Thyroid gland (tissue), 4 donors: ENCODE data around the gene RSBN1. TPM values are rescaled to one million over a fixed set of nuclear protein-coding genes. Genes with fewer than 3 reads are reported as not detected.

Experiments used
- DNase-seq, 2 donors: peaks; one replicate each; pipeline ENCODE4 v3.0.0-alpha.2; 2019
- H3K27ac ChIP-seq, 3 donors: fragments of 200-600 bp; sonication (generic); 1 replicate in 2 of 3; 2 replicates in 1 of 3; pipeline ENCODE4 v1.5.1; 2016 to 2019; ENCODE audit warnings: mild to moderate bottlenecking in 1 of 3, moderate library complexity in 1 of 3
- H3K27me3 ChIP-seq: fragments of 200-600 bp; sonication (generic); one replicate; pipeline ENCODE4 v1.5.1; 2019
- H3K36me3 ChIP-seq, 2 donors: fragments of 200-600 bp; sonication (generic); one replicate each; pipeline ENCODE4 v1.5.1; 2016 to 2019
- H3K4me1 ChIP-seq, 2 donors: fragments of 200-600 bp; sonication (generic); one replicate each; pipeline ENCODE4 v1.5.1; 2017 to 2019
- H3K4me3 ChIP-seq, 3 donors: fragments of 200-600 bp; sonication (generic); replicated peaks in 1 of 3; 1 replicate in 2 of 3; 2 replicates in 1 of 3; pipeline ENCODE4 v1.5.1; 2016; ENCODE audit warnings: mild to moderate bottlenecking in 1 of 3
- H3K9me3 ChIP-seq: fragments of 200-600 bp; sonication (generic); one replicate; pipeline ENCODE4 v1.5.1; 2017
- CTCF ChIP-seq, 6 experiments: fragments of 200-600 bp in 3 of 6; fragments of 450-650 bp in 3 of 6; sonication (generic) in 3 of 6; IDR thresholded peaks; one replicate each; pipeline ENCODE4 v1.5.1; 2016 to 2019; ENCODE audit warnings: antibody characterized with exemption in 6 of 6, mild to moderate bottlenecking in 2 of 6, inconsistent platforms in 1 of 6, moderate library complexity in 1 of 6
- POLR2A ChIP-seq, 2 donors: fragments of 450-650 bp; IDR thresholded peaks; one replicate each; pipeline ENCODE4 v1.6.1; 2017; ENCODE audit warnings: antibody characterized with exemption in 2 of 2, mild to moderate bottlenecking in 2 of 2, moderate library complexity in 1 of 2
- WGBS, 2 donors: methylation state at CpG; one replicate each; pipeline ENCODE4 v1.1.5; 2017; 5-methylcytosine and 5-hydroxymethylcytosine counted together
- intact Hi-C: fragments of 100-400 bp; cut with DNase I; formaldehyde crosslinking; loops from one replicate; pipeline ENCODE4 v1.15.1; 2023
- total RNA-seq, 4 donors: library from RNA; depleted of rRNA; stranded (reverse); fragments of >200 nt; gene quantifications; one replicate each; pipeline ENCODE4 v1.2.3, GENCODE V29; 2016

The RSBN1 gene
- total RNA-seq, 4 donors from 2014 or later = 23.7 to 31.5 (median 26.8) TPM

GRCh38 chr1:113780374-113781146 is 31.7 kb downstream of the RSBN1 start:
- intact Hi-C loops = no loop called here
- WGBS, 2 donors = 84 to 87% methylated on average over 5 of the region's 5 CpGs
- H3K4me1 ChIP-seq = peaks cover 13 to 14% of the 10 kb centered on the region in 2 donors
- H3K36me3 ChIP-seq = no peaks in the 10 kb centered on the region
- no peaks in the 10 kb centered on the region for H3K27me3 ChIP-seq
- H3K27ac ChIP-seq = no peak overlapping the region
- no peak for DNase-seq
- no peak overlapping the region for H3K4me3 ChIP-seq
- no peaks in the 10 kb centered on the region for H3K9me3 ChIP-seq
- no peak for TF ChIP-seq CTCF (IDR thresholded peaks at IDR 0.05)
- no peak for TF ChIP-seq POLR2A (IDR thresholded peaks at IDR 0.05)

GRCh38 chr1:113779542-113779941 is 32.7 kb downstream of the RSBN1 start:
- no peaks in the 10 kb centered on the region for H3K27me3 ChIP-seq
- intact Hi-C loops = no loop called here
- no peak for DNase-seq
- H3K36me3 ChIP-seq = no peaks in the 10 kb centered on the region
- 86 to 90% methylated on average over 6 of the region's 6 CpGs for WGBS, 2 donors
- H3K4me1 ChIP-seq = peaks cover 9 to 14% of the 10 kb centered on the region in 2 donors
- no peak overlapping the region for H3K4me3 ChIP-seq
- no peaks in the 10 kb centered on the region for H3K9me3 ChIP-seq
- no peak for TF ChIP-seq CTCF (IDR thresholded peaks at IDR 0.05)
- no peak for TF ChIP-seq POLR2A (IDR thresholded peaks at IDR 0.05)
- H3K27ac ChIP-seq = no peak overlapping the region

- Histone ChIP-seq H3K4me1 (peaks cover 0 to 2% of the 10 kb centered on the region in 2 donors), H3K27me3 (no peaks in the 10 kb centered on the region), H3K27ac (no peak overlapping the region), H3K36me3 (no peaks in the 10 kb centered on the region), H3K4me3 (no peak overlapping the region), H3K9me3 (no peaks in the 10 kb centered on the region)
- intact Hi-C loops = no loop called here
- WGBS, 2 donors = 94 to 95% methylated on average over 4 of the region's 4 CpGs
- TF ChIP-seq CTCF (IDR thresholded peaks at IDR 0.05) = no peak
- no peak for TF ChIP-seq POLR2A (IDR thresholded peaks at IDR 0.05)
- DNase-seq = no peak
These were observed 34.7 kb downstream of the RSBN1 start for GRCh38 chr1:113777561-113777960.

GRCh38 chr1:113770031-113770430 is 42.2 kb downstream of the RSBN1 start:
- H3K27ac ChIP-seq = no peak overlapping the region
- no peak for DNase-seq
- WGBS, 2 donors = 87 to 97% methylated on average over 1 of the region's 1 CpG
- H3K27me3 ChIP-seq = no peaks in the 10 kb centered on the region
- H3K36me3 ChIP-seq = peaks cover 0 to 10% of the 10 kb centered on the region in 2 donors
- peaks cover 0 to 7% of the 10 kb centered on the region in 2 donors for H3K4me1 ChIP-seq
- no peak overlapping the region for H3K4me3 ChIP-seq
- TF ChIP-seq CTCF (IDR thresholded peaks at IDR 0.05) (no peak), POLR2A (IDR thresholded peaks at IDR 0.05) (no peak)
- intact Hi-C loops = no loop called here
- H3K9me3 ChIP-seq = no peaks in the 10 kb centered on the region

GRCh38 chr1:113769601-113769970 is 42.7 kb downstream of the RSBN1 start:
- intact Hi-C loops = no loop called here
- H3K4me3 ChIP-seq = no peak overlapping the region
- TF ChIP-seq CTCF (IDR thresholded peaks at IDR 0.05) (no peak), POLR2A (IDR thresholded peaks at IDR 0.05) (no peak)
- no peaks in the 10 kb centered on the region for H3K27me3 ChIP-seq
- no peak for DNase-seq
- H3K36me3 ChIP-seq = peaks cover 0 to 10% of the 10 kb centered on the region in 2 donors
- H3K4me1 ChIP-seq = peaks cover 0 to 7% of the 10 kb centered on the region in 2 donors
- no peak overlapping the region for H3K27ac ChIP-seq
- no peaks in the 10 kb centered on the region for H3K9me3 ChIP-seq
